ENCODE results near the gene GSG1.
A peak's percentile ranks its signal among the peaks of the same experiment; 100 is the strongest.

The GSG1 gene

GRCh38 chr12:13120413-13120812 lies 16.9 kb upstream of the GSG1 start:
- no peak overlapping the region for H3K4me3 ChIP-seq (ENCODE audit: low read depth, low read length)

- no peak overlapping the region for H3K4me3 ChIP-seq (ENCODE audit: low read depth, low read length)
These were observed 16.4 kb upstream of the GSG1 start for GRCh38 chr12:13119826-13120225.

DNA sequence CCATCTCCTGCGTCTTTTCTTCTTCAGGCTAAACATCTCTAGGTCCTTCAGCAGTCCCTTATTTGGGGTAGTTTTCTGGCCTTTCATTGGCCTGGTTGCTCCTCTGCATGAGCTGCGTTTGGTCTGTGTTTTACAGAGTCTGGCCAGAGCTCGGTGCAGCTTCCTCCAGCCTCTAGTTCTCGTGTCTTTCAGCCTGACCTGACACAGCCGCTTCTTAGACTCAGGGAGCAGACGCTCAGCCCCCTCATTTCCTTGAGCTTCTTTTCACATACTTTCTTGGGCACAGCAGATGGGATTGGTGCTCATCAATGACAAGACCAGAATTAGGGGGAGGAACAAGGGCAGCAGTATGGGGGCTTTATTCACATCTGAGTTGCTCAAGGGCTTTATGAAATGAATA lies 13.6 kb upstream of the GSG1 start:
- no peak overlapping the region for H3K4me3 ChIP-seq (ENCODE audit: low read depth, low read length)

GRCh38 chr12:13116259-13116658 lies 12.8 kb upstream of the GSG1 start:
- H3K4me3 ChIP-seq (ENCODE audit: low read depth, low read length) = no peak overlapping the region

DNA sequence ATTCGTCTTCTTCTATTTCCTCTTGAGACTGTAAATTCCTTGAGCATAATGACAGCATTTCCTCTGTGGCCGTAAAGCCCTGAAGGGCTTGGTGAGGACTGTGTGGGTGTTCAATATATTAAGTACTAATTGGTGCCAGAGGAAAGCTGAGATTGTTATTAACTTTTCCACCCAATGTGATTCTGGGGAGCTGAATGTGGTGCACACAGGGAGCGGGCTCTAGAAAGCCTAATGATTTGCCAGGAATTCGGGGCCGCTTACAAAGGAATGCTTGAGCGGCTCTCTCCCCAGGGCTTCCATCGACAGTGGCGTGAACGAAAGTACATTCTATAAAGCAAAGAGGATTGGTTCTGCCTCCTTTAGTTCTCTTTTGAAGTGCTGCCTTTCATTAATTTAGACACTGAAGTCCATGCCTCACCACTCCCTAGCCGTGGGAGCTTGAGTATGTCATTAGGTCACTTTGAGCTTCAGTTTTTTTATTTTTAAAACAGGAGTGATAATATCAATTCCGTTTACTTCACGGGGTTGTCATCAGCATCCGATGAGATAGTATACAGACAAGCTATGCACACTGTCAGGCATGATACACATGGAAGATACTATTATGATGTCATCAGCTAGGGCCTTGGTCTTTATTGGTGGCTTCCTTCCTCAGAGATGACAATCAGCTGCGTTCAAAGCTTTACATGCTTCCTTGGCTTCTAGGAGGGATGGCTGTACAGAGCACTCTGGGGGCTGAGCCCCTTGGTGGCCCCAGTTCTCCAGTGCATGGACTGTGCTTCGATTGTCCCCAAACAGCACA lies 11.0 kb upstream of the GSG1 start:
- H3K4me3 ChIP-seq (ENCODE audit: low read depth, low read length) = no peak overlapping the region

DNA sequence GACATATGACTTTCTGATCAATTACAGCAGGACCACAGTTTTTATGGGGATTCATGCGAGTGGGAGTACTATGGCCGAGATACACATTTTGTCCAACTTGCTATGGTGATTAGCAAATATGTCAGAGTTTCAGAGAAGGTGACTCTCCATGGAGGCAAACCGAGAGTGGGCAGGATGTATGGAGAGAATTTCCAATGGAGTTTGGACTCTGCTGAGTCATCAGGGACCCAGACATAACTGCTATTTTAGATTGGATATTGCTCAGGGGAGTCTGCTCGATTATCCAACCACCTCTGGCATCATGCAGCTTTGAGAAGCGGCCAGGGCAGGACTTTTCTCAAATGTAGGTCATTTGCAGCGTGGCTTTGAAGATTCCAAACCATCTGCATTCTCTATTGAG lies 9.5 kb upstream of the GSG1 start:
- no peak overlapping the region for H3K4me3 ChIP-seq (ENCODE audit: low read depth, low read length)

DNA sequence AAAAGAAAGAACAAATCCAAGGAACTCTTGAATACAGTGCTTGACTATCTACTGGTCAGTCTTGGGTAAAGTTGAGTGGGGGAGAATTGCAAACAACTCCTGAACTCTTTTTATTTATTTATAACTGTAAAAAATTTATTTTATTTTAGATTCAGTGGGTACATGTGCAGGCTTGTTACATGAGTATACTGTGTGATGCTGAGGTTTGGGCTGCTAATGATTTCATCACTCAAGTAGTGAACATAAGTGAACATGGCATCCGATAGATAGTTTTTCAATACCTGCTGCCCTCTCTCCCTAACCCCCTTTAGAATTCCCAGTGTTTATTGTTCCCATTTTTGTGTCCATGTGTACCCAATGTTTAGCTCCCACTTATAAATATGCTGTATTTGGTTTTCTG lies 3.2 kb upstream of the GSG1 start:
- no peak overlapping the region for H3K4me3 ChIP-seq (ENCODE audit: low read depth, low read length)

DNA sequence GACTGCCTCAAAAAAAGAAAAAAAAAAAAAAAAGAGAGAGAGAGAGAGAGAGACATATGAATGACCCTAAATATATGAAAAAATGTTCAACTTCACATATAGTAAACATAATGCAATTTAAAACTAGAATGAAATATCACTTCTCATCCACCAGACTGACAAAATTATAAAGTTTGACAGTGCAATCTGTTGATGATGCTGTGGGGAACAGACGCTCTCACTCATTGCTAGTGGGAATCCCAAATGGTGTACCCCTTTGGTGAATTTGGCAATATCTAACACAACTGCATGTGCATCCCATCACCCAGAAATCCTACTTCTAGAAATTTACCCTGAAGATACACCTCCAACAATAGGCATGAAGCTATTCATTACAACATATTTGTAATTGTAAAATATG lies 2.3 kb upstream of the GSG1 start:
- H3K4me3 ChIP-seq (ENCODE audit: low read depth, low read length) = no peak overlapping the region

DNA sequence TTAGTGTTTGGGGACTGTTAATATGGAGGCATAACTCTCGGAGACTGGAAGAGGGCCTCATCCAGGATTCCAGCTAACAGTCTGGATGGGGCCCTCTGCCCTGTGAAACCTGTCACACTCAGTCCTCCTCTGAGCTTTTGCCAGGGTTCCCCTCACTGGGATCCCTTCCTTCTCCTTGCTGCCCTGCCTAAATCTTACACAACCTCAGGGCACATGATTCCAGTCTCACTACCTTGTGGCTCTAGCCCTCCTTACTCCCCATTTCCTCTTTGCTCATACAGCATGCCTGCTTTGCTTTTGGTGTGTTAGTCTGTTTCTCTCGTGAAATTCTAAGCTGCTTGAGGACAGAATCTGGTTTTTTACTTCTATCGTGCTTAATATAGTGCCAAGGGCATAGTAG lies 942 bp upstream of the GSG1 start:
- H3K4me3 ChIP-seq (ENCODE audit: low read depth, low read length) = no peak overlapping the region

GRCh38 chr12:13102461-13103195 lies 839 bp downstream of the GSG1 start:
- no peak overlapping the region for H3K4me3 ChIP-seq (ENCODE audit: low read depth, low read length)

DNA sequence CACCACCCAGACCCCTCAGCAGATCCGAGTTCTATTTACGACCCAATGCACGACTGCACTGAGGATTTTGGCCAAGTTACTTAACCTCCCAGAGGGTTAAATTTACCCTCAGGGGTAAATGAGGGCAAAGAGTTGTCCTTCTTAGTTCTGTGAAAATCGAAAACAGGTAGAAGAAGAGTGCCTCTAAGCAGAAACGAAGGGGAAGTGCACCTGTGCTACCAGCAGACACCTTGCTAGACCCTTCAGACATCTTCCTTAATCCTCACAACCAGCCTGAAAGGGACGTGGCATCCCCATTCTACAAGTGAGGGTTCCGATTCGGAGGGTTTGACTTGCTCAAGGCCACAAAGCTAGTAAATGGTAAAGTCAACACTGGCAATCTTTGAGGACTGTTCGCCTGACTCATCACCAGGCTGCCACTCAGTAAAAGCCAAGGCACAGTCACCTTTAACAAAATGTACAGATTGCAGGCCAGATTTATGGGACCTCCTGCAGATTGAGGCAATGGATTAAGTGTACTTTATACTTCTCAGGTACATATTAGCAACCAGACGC lies 1.6 kb downstream of the GSG1 start:
- H3K4me3 ChIP-seq (ENCODE audit: low read depth, low read length) = peak overlapping the region; percentile 61

- H3K4me3 ChIP-seq (ENCODE audit: low read depth, low read length) = peak overlapping the region; percentile 61
These were observed 2.3 kb downstream of the GSG1 start for GRCh38 chr12:13100882-13101769.

- peak overlapping the region; percentile 50 for H3K4me3 ChIP-seq (ENCODE audit: low read depth, low read length)
These were observed 2.9 kb downstream of the GSG1 start for GRCh38 chr12:13100605-13100881.

- H3K4me3 ChIP-seq (ENCODE audit: low read depth, low read length) = no peak overlapping the region
These were observed 3.4 kb downstream of the GSG1 start for GRCh38 chr12:13099844-13100604.

GRCh38 chr12:13099066-13099843 lies 4.2 kb downstream of the GSG1 start:
- H3K4me3 ChIP-seq (ENCODE audit: low read depth, low read length) = no peak overlapping the region

DNA sequence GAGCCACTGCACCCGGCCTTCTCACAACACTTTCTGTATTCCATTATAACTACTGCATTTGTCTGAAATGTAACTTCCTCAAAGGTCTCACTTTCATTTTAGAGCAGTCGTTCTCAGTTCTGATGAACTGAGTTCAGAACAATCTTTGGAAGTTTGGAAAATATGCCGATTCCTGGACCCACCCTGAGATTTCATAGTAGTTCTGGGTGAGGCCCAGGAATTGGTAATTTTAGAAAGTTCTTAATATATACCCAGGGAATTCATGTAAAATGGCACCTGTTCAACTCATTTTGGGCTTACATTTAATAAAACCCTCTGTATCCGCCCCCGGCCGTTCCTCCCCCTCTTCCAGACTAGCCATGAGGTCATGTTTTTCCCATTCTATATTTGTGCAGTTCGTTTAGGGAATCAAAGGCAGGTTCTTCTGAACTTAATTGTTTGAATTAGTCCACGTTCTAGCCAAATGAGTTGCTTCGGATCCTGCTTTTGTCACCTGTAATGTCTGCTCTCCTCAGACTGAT lies 5.9 kb downstream of the GSG1 start:
- H3K4me3 ChIP-seq (ENCODE audit: low read depth, low read length) = no peak overlapping the region

DNA sequence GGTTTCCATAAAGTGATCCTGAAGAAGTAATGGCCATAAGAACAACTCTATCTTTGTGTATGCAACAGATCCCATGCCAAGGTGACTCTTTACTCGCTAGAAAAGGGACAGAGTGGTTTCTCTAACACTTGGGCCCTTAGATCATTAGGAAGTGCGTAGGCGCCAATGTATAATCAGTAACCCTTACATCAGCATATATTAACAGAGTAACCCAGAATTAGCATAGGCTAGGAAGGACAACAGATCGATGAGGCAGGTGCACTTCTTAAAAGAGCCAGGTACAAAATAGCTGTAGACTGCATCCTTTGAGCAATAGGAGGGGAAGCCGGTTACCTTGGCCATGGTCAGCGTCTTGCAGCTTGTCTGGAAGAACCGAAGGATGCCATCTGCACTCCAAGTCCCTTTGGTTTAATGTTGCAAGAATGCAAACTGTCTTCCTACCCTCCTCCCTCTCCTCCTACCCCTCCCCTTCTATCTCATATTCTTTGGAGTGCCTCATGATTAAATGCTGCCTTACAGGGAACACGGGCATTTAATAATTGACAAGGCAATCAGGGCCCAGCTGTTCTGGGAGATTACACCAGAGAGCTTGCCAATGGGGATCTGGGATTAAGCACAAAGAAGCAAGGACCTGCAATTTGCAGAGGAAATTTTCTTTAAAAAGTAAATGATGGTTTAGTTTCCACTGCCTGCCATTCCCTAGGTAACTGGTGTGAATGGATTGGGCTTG lies 8.0 kb downstream of the GSG1 start:
- no peak overlapping the region for H3K4me3 ChIP-seq (ENCODE audit: low read depth, low read length)

DNA sequence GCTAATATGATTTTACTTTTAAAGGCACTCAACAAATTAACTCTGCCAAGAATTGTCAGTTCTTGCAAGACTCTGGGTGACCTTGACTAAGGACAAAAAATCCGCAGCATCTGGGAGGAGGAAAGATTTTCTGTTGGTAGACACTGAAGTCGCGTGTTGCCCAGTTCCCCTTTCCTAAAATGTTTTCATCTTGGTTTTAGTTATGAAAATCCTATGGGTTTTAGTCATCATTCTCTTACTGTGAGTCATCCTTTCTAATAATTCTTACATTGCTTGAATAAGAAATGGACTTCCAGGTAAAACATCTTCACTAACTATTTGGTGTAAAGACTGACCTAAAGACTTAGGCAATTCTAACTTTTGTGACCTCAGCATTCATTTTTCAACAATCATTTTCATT lies 9.1 kb downstream of the GSG1 start:
- H3K4me3 ChIP-seq (ENCODE audit: low read depth, low read length) = no peak overlapping the region

GRCh38 chr12:13093848-13094220 lies 9.6 kb downstream of the GSG1 start:
- no peak overlapping the region for H3K4me3 ChIP-seq (ENCODE audit: low read depth, low read length)
